MM.1S (cell line): ENCODE data around the gene SOX4.
"Not testable (repeated sequence)": the region's sequence is repeated elsewhere in the genome, so short reads cannot be mapped to it uniquely, and the experiment has no call there.

Experiments used
- DNase-seq: peaks from one replicate; pipeline ENCODE4 v3.0.0-alpha.2; 2015
- H2AFZ ChIP-seq: fragments of 300-600 bp; sonication (generic); 2 replicates; pipeline ENCODE4 v1.6.0; 2016; ENCODE audit warnings: antibody characterized with exemption, low read length
- H3F3A ChIP-seq: fragments of 300-600 bp; sonication (generic); 2 replicates; pipeline ENCODE4 v1.6.1; 2016; ENCODE audit warnings: mild to moderate bottlenecking, antibody characterized with exemption, low read length, moderate library complexity, mixed read lengths; ENCODE audit not compliant: insufficient read depth
- H3K27ac ChIP-seq: fragments of 300-600 bp; sonication (generic); 2 replicates; pipeline ENCODE4 v1.5.1; 2016; ENCODE audit warnings: mild to moderate bottlenecking, low read length
- H3K27me3 ChIP-seq: fragments of 300-600 bp; sonication (generic); replicated peaks from 2 replicates; pipeline ENCODE4 v1.6.0; 2016; ENCODE audit warnings: low read length; ENCODE audit not compliant: insufficient read depth
- H3K36me3 ChIP-seq: fragments of 300-600 bp; sonication (generic); replicated peaks from 2 replicates; pipeline ENCODE4 v1.6.1; 2016; ENCODE audit warnings: mild to moderate bottlenecking, low read length, mixed read lengths; ENCODE audit not compliant: insufficient read depth
- H3K4me1 ChIP-seq: fragments of 300-600 bp; sonication (generic); 2 replicates; pipeline ENCODE4 v1.6.1; 2016; ENCODE audit warnings: low read length, mixed read lengths
- H3K4me2 ChIP-seq: fragments of 300-600 bp; sonication (generic); 2 replicates; pipeline ENCODE4 v1.6.0; 2016; ENCODE audit warnings: low read depth, low read length
- H3K4me3 ChIP-seq: fragments of 300-600 bp; sonication (generic); 2 replicates; pipeline ENCODE4 v1.5.1; 2016; ENCODE audit warnings: low read length, mixed read lengths
- H3K79me2 ChIP-seq: fragments of 300-600 bp; sonication (generic); 2 replicates; pipeline ENCODE4 v1.6.1; 2016; ENCODE audit warnings: mixed run types, low read length, mixed read lengths
- H3K9ac ChIP-seq: fragments of 300-600 bp; sonication (generic); 2 replicates; pipeline ENCODE4 v1.6.1; 2016; ENCODE audit warnings: low read length, mixed read lengths
- H3K9me2 ChIP-seq: fragments of 300-600 bp; sonication (generic); replicated peaks from 2 replicates; pipeline ENCODE4 v1.6.1; 2016; ENCODE audit warnings: mild to moderate bottlenecking, low read length, mixed read lengths; ENCODE audit not compliant: insufficient read depth
- H3K9me3 ChIP-seq: fragments of 300-600 bp; sonication (generic); replicated peaks from 2 replicates; pipeline ENCODE4 v1.6.1; 2016; ENCODE audit warnings: mild to moderate bottlenecking, low read length, mixed read lengths; ENCODE audit not compliant: insufficient read depth
- H4K20me1 ChIP-seq: fragments of 300-600 bp; sonication (generic); 2 replicates; pipeline ENCODE4 v1.6.1; 2016; ENCODE audit warnings: mild to moderate bottlenecking, low read length, moderate library complexity, mixed read lengths; ENCODE audit not compliant: insufficient read depth
- EZH2 ChIP-seq: fragments of 300-600 bp; sonication (generic); optimal IDR thresholded peaks from 2 replicates; pipeline ENCODE3; 2017; ENCODE audit warnings: low read depth, mild to moderate bottlenecking, antibody characterized with exemption, low read length, mixed read lengths
- EZH2phosphoT487 ChIP-seq: fragments of 300-600 bp; sonication (generic); IDR thresholded peaks from 2 replicates; pipeline ENCODE4 v1.6.1; 2018; ENCODE audit warnings: antibody characterized with exemption, low read length
- TF ChIP-seq, protein P1 (sequence below): fragments of 300-600 bp; sonication (generic); IDR thresholded peaks from 2 replicates; pipeline ENCODE4 v1.5.1; 2016; ENCODE audit warnings: antibody characterized with exemption, low read length, mixed read lengths

SOX4 gene

DNA sequence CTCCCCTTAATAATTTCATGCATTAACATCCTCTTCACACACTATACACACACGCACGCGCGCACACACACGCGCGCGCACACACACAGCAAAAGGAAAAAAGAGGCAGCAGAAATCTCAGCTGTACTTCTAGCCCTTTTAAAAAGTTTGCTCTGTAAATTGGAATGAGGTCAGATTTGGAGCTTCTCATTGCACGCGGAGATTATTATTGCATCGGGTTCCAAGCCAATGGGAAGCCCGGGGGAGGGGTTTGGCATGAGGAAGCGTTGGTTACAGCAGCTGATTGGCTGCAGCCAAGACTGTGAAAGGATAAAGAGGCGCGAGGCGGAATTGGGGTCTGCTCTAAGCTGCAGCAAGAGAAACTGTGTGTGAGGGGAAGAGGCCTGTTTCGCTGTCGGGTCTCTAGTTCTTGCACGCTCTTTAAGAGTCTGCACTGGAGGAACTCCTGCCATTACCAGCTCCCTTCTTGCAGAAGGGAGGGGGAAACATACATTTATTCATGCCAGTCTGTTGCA, at the start of gene SOX4:
Gene SOX4 (plus strand): TSS at position 340 of the 515 bp plus-strand sequence. CDS start 784 bp downstream, outside the sequence.
- H3K9me2 ChIP-seq: no peaks in the 10 kb centered on the region
- 0 out of 2 replicates have a peak, but pooled peaks cover 3% of the 10 kb centered on the region for H3K27me3 ChIP-seq
- H3F3A ChIP-seq: peaks cover 25% of the 10 kb centered on the region
- H3K4me2 ChIP-seq: peak within 1 kb of the TSS; percentile 94
- TF ChIP-seq EZH2phosphoT487: no peak
- no peak for TF ChIP-seq EZH2
- TF ChIP-seq, protein P1, sequence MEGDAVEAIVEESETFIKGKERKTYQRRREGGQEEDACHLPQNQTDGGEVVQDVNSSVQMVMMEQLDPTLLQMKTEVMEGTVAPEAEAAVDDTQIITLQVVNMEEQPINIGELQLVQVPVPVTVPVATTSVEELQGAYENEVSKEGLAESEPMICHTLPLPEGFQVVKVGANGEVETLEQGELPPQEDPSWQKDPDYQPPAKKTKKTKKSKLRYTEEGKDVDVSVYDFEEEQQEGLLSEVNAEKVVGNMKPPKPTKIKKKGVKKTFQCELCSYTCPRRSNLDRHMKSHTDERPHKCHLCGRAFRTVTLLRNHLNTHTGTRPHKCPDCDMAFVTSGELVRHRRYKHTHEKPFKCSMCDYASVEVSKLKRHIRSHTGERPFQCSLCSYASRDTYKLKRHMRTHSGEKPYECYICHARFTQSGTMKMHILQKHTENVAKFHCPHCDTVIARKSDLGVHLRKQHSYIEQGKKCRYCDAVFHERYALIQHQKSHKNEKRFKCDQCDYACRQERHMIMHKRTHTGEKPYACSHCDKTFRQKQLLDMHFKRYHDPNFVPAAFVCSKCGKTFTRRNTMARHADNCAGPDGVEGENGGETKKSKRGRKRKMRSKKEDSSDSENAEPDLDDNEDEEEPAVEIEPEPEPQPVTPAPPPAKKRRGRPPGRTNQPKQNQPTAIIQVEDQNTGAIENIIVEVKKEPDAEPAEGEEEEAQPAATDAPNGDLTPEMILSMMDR: no peak
- DNase-seq: peak; percentile 95
- H3K27ac ChIP-seq: peak within 1 kb of the TSS; percentile 46; the same call in 1 of the 2 replicates
- no peaks in the 10 kb centered on the region for H3K9me3 ChIP-seq
- no peaks in the 10 kb centered on the region for H3K79me2 ChIP-seq
- peaks cover 3% of the 10 kb centered on the region; the same call in 1 of the 2 replicates for H3K4me1 ChIP-seq
- no peaks in the 10 kb centered on the region for H3K36me3 ChIP-seq
- H3K9ac ChIP-seq: peak within 1 kb of the TSS; percentile 65
- peak within 1 kb of the TSS; percentile 75 for H3K4me3 ChIP-seq
- H4K20me1 ChIP-seq: no peaks in the 10 kb centered on the region
- peak within 1 kb of the TSS; percentile 71 for H2AFZ ChIP-seq

DNA sequence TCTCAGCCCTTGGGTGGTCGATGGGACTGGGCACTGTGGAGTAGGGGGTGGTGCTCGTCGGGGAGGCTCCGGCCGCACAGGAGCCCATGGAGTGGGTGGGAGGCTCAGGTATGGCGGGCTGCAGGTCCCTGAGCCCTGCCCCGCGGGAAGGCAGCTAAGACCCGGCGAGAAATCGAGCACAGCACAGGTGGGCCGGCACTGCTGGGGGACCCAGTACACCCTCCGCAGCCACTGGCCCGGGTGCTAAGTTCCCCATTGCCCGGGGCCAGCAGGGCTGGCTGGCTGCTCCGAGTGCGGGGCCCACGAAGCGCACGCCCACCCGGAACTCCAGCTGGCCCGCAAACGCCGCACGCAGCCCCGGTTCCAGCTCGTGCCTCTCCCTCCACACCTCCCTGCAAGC, 41.3 kb upstream of the SOX4 start:
- not testable (repeated sequence) for H3F3A ChIP-seq, H3K9me2 ChIP-seq, H3K79me2 ChIP-seq, H2AFZ ChIP-seq, H3K9ac ChIP-seq, H4K20me1 ChIP-seq, DNase-seq, H3K27ac ChIP-seq, H3K4me2 ChIP-seq, H3K27me3 ChIP-seq, H3K4me3 ChIP-seq, H3K9me3 ChIP-seq, H3K36me3 ChIP-seq, H3K4me1 ChIP-seq

DNA sequence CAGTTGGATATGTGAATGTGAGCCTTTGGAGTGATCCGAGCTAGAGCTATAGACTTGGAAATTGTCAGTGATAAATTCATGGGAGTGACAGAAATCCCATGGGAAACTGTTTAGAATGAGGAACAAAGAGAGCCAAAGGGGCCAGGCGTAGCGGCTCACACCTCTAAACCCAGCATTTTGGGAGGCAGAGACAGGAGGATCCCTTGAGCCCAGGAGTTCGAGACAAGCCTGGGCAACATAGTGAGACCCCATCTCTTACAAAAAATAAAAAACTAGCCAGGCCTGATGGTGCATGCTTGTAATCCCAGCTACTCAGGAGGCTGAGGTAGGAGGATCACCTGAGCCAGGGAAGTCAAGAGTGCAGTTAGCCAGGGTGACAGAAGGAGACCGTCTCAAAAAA, 39.3 kb upstream of the SOX4 start:
- TF ChIP-seq EZH2phosphoT487 (no peak), EZH2 (no peak)
- TF ChIP-seq, protein P1: no peak
- no peak overlapping the region for H3K27ac ChIP-seq
- DNase-seq: no peak
- H3K4me3 ChIP-seq: no peak overlapping the region
- H3K4me2 ChIP-seq: no peak overlapping the region
- no peak overlapping the region for H3K9ac ChIP-seq
- H3F3A ChIP-seq: no peaks in the 10 kb centered on the region
- H3K9me3 ChIP-seq: no peaks in the 10 kb centered on the region; the same call in 1 of the 2 replicates
- no peaks in the 10 kb centered on the region for H3K4me1 ChIP-seq
- no peaks in the 10 kb centered on the region for H3K79me2 ChIP-seq
- H2AFZ ChIP-seq: no peak overlapping the region
- H3K27me3 ChIP-seq: no peaks in the 10 kb centered on the region
- no peaks in the 10 kb centered on the region for H3K36me3 ChIP-seq
- no peaks in the 10 kb centered on the region for H3K9me2 ChIP-seq
- H4K20me1 ChIP-seq: no peaks in the 10 kb centered on the region

DNA sequence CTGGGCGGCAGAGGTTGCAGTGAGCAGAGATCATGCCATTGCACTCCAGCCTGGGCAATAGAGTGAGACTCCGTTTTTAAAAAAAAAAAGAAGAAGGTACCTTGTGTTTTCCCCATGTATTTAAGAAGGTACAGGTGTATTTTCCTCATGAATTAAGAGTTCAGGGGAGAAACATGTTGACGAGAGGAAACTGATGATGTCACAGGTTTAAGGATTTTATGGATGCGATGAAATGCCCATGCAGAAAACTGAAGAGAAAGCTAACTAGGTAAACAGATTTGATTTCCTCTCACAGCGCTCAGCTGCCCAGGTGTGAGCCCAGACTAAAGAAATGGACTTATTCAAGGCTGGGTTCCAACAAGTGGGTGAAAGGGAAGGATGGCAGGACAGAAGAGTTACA, 38.4 kb upstream of the SOX4 start:
- Histone ChIP-seq H3F3A (no peaks in the 10 kb centered on the region), H3K27ac (no peak overlapping the region), H3K9me2 (no peaks in the 10 kb centered on the region), H3K36me3 (no peaks in the 10 kb centered on the region), H3K9ac (no peak overlapping the region), H3K79me2 (no peaks in the 10 kb centered on the region), H3K4me3 (no peak overlapping the region), H3K4me2 (no peak overlapping the region), H2AFZ (no peak overlapping the region), H3K27me3 (no peaks in the 10 kb centered on the region), H3K4me1 (peaks cover 4% of the 10 kb centered on the region; the same call in 1 of the 2 replicates), H3K9me3 (no peaks in the 10 kb centered on the region; the same call in 1 of the 2 replicates), H4K20me1 (no peaks in the 10 kb centered on the region)
- TF ChIP-seq, protein P1: no peak
- no peak for TF ChIP-seq EZH2
- TF ChIP-seq EZH2phosphoT487: no peak
- DNase-seq: no peak
